ENCODE measurements around the gene ZNF567.

DNA sequence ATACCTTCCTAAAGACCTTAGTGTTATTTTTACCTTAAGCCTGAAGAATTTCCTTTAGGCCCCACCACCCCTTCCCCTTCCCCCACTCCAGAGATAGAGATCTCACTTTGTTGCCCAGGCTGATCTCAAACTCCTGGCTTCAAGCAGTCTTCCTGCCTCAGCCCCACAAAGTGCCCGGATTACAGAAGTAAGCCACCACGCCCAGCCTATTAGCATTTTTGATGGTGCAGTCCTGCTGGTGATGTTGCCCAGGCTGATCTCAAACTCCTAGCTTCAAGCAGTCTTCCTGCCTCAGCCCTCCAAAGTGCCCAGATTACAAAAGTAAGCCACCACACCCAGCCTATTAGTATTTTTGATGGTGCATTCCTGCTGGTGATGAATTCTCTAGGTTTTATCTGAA is 22.0 kb downstream of the ZNF567 start:
- TF ChIP-seq, protein P1, sequence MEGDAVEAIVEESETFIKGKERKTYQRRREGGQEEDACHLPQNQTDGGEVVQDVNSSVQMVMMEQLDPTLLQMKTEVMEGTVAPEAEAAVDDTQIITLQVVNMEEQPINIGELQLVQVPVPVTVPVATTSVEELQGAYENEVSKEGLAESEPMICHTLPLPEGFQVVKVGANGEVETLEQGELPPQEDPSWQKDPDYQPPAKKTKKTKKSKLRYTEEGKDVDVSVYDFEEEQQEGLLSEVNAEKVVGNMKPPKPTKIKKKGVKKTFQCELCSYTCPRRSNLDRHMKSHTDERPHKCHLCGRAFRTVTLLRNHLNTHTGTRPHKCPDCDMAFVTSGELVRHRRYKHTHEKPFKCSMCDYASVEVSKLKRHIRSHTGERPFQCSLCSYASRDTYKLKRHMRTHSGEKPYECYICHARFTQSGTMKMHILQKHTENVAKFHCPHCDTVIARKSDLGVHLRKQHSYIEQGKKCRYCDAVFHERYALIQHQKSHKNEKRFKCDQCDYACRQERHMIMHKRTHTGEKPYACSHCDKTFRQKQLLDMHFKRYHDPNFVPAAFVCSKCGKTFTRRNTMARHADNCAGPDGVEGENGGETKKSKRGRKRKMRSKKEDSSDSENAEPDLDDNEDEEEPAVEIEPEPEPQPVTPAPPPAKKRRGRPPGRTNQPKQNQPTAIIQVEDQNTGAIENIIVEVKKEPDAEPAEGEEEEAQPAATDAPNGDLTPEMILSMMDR (IDR thresholded peaks at IDR 0.05; ENCODE audit: low read depth, low read length, poor library complexity, severe bottlenecking), result no peak
- no peak for TF ChIP-seq EZH2phosphoT487 (IDR thresholded peaks at IDR 0.05; ENCODE audit: borderline replicate concordance, low read length)

All from DOHH2 (cell line).